ENCODE data around the gene AGBL1. TPM values are rescaled to one million over a fixed set of nuclear protein-coding genes. Genes with fewer than 3 reads are reported as not detected.

AGBL1 gene
- total RNA-seq, 1 experiment from 2014 or later: not detected

DNA sequence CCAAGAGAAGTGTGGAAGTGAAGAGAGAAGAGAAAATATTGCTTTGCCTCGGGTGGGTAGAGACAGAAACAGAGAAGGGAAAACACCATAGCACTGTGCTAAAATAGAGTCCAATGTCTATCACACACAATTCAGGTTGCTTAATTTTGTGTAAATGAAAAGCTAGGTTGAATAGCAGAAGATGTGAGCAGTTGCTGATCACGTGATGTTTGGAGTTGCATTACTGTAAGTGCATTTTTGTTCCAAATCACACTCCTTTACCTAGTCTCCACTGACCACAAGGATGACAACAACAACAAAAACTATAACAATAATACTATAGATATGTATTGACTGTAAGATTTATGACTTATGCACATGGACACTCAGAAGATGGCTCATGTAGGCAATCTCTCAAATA, 683.2 kb downstream of the AGBL1 start:
- Histone ChIP-seq H3K4ac (ENCODE audit: low read depth, low read length) (no peak overlapping the region), H2BK120ac (ENCODE audit: low read depth, low read length, poor library complexity, severe bottlenecking) (no peak overlapping the region), H3K14ac (ENCODE audit: insufficient read depth, low read length) (no peak overlapping the region), H3K9me3 (ENCODE audit: control insufficient read depth, low read depth, low read length) (no peaks in the 10 kb centered on the region), H3K4me2 (ENCODE audit: insufficient read depth, insufficient read length, low read length) (no peak overlapping the region), H3K23me2 (ENCODE audit: insufficient read length, low read depth, low read length, poor library complexity, severe bottlenecking) (no peaks in the 10 kb centered on the region), H2BK12ac (ENCODE audit: insufficient read length, low read depth, low read length) (no peak overlapping the region), H3K23ac (ENCODE audit: insufficient read length, low read depth, low read length) (no peak overlapping the region), H2BK15ac (ENCODE audit: low read depth, low read length) (no peak overlapping the region), H4K5ac (ENCODE audit: insufficient read length, low read depth, low read length) (no peak overlapping the region), H2BK20ac (ENCODE audit: low read depth, low read length, poor library complexity, severe bottlenecking) (no peak overlapping the region), H4K91ac (ENCODE audit: insufficient read length, low read depth, low read length) (no peak overlapping the region), H4K8ac (replicated peaks; ENCODE audit: insufficient read length, low read depth, low read length) (no peak overlapping the region), H3K18ac (ENCODE audit: insufficient read length, low read depth, low read length) (no peak overlapping the region), H2AK5ac (ENCODE audit: insufficient read length, low read length) (no peak overlapping the region), H3K79me1 (ENCODE audit: insufficient read depth, low read depth, low read length, poor library complexity, severe bottlenecking) (no peaks in the 10 kb centered on the region), H3K79me2 (ENCODE audit: insufficient read depth, low read length) (no peaks in the 10 kb centered on the region), H3K27me3 (ENCODE audit: insufficient read depth, low read length) (no peaks in the 10 kb centered on the region; the same call in 1 of the 2 replicates), H3K9ac (ENCODE audit: extremely low read depth, insufficient read length, low read length) (no peak overlapping the region), H3K4me1 (ENCODE audit: insufficient read depth, low read length) (no peaks in the 10 kb centered on the region), H3K56ac (ENCODE audit: insufficient read length, low read depth, low read length) (no peak overlapping the region), H2BK5ac (ENCODE audit: insufficient read length, low read length) (no peak overlapping the region), H2AFZ (ENCODE audit: low read length) (no peak overlapping the region), H3T11ph (ENCODE audit: low read length) (no peak overlapping the region), H3K27ac (ENCODE audit: insufficient read length, low read depth, low read length) (no peak overlapping the region), H4K20me1 (ENCODE audit: control insufficient read depth, insufficient read depth, insufficient read length) (no peaks in the 10 kb centered on the region)
- no peaks in the 10 kb centered on the region for H3K36me3 Mint-ChIP-seq (ENCODE audit: insufficient read depth in 1 of 3, low read depth in 3 of 3)
- H3K4me3 Mint-ChIP-seq: no peak overlapping the region
- DNase-seq: no peak
- H3K4me1 Mint-ChIP-seq: no peaks in the 10 kb centered on the region; a peak in 1 of 4 replicates
- no peaks in the 10 kb centered on the region for H3K27me3 Mint-ChIP-seq (ENCODE audit: low read depth)
- no peak overlapping the region for H3K27ac Mint-ChIP-seq
- no CpG with 5 or more reads among the region's 2 CpGs for whole genome bisulfite sequencing (ENCODE audit: extremely low coverage, insufficient read length, low lambda C conversion rate)
- no peak for TF ChIP-seq CTCF (conservative IDR thresholded peaks at IDR 0.05)
- H3K9me3 Mint-ChIP-seq: no peaks in the 10 kb centered on the region

Measured in H9 (cell line).